CD14-positive monocyte (primary cell): ENCODE measurements around the gene DHX29. TPM values are rescaled to one million over a fixed set of nuclear protein-coding genes. Genes with fewer than 3 reads are reported as not detected.
"Not testable (repeated sequence)": the region's sequence is repeated elsewhere in the genome, so short reads cannot be mapped to it uniquely, and the experiment has no call there.

Experiments
- DNase-seq, 3 donors: peaks; one replicate each; pipeline ENCODE4 v3.0.0-alpha.2; 2011 to 2022
- H2AFZ ChIP-seq: 2 replicates; pipeline ENCODE4 v1.6.0; 2012; ENCODE audit warnings: mild to moderate bottlenecking, low read depth, low read length, inconsistent platforms; ENCODE audit not compliant: insufficient read depth, poor library complexity, severe bottlenecking
- H3K27ac ChIP-seq, 2 donors: 1 replicate in 1 of 2; 2 replicates in 1 of 2; pipeline ENCODE4 v1.5.1; 2012 to 2013; ENCODE audit warnings: low read length in 2 of 2, control low read depth in 1 of 2, inconsistent platforms in 1 of 2, low read depth in 1 of 2, mild to moderate bottlenecking in 1 of 2
- H3K27me3 ChIP-seq, 2 donors: one replicate each; pipeline versions ENCODE4 v1.6.0 to v1.6.1; 2011 to 2013; ENCODE audit warnings: low read length in 2 of 2; ENCODE audit not compliant: control insufficient read depth in 2 of 2, insufficient read depth in 2 of 2
- H3K36me3 ChIP-seq, 2 donors: replicated peaks in 1 of 2; 1 replicate in 1 of 2; 2 replicates in 1 of 2; pipeline versions ENCODE4 v1.5.1 to v1.6.1; 2012 to 2013; ENCODE audit warnings: low read length in 2 of 2, control low read depth in 1 of 2, inconsistent platforms in 1 of 2, mild to moderate bottlenecking in 1 of 2; ENCODE audit not compliant: insufficient read depth in 2 of 2, control insufficient read depth in 1 of 2
- H3K4me1 ChIP-seq, 2 donors: 1 replicate in 1 of 2; 2 replicates in 1 of 2; pipeline versions ENCODE4 v1.5.1 to v1.6.1; 2012 to 2013; ENCODE audit warnings: low read length in 2 of 2, control low read depth in 1 of 2, inconsistent platforms in 1 of 2, mild to moderate bottlenecking in 1 of 2, moderate library complexity in 1 of 2; ENCODE audit not compliant: insufficient read depth in 2 of 2, control insufficient read depth in 1 of 2
- H3K4me2 ChIP-seq: replicated peaks from 2 replicates; pipeline ENCODE3; 2012; ENCODE audit warnings: low read length, moderate library complexity, mild to moderate bottlenecking; ENCODE audit not compliant: poor library complexity, severe bottlenecking; ENCODE audit errors: extremely low read depth
- H3K4me3 ChIP-seq, 3 experiments: fragments of 200-600 bp in 1 of 3; sonication (generic) in 1 of 3; replicated peaks in 1 of 3; 1 replicate in 2 of 3; 2 replicates in 1 of 3; pipeline ENCODE4 v1.5.1; 2011 to 2013; ENCODE audit warnings: low read length in 3 of 3, mild to moderate bottlenecking in 3 of 3, control low read depth in 2 of 3, low read depth in 2 of 3, inconsistent platforms in 1 of 3, moderate library complexity in 1 of 3
- H3K79me2 ChIP-seq: 2 replicates; pipeline ENCODE4 v1.6.0; 2012; ENCODE audit warnings: mild to moderate bottlenecking, control low read depth, inconsistent platforms, low read length, moderate library complexity; ENCODE audit not compliant: insufficient read depth
- H3K9ac ChIP-seq: 2 replicates; pipeline ENCODE4 v1.6.0; 2017; ENCODE audit warnings: low read length, mild to moderate bottlenecking; ENCODE audit not compliant: insufficient read depth, poor library complexity, severe bottlenecking
- H3K9me3 ChIP-seq, 2 donors: replicated peaks in 1 of 2; 1 replicate in 1 of 2; 2 replicates in 1 of 2; pipeline versions ENCODE4 v1.5.1 to v1.6.1; 2012 to 2013; ENCODE audit warnings: low read length in 2 of 2, control low read depth in 1 of 2; ENCODE audit not compliant: control insufficient read depth in 1 of 2, insufficient read depth in 1 of 2
- H4K20me1 ChIP-seq: 2 replicates; pipeline ENCODE4 v1.6.0; 2012; ENCODE audit warnings: mild to moderate bottlenecking, low read length, control low read depth, moderate library complexity; ENCODE audit not compliant: insufficient read depth
- H3K27ac Mint-ChIP-seq, 7 donors: one replicate each; pipeline ENCODE4 v1.8.0; 2020; ENCODE audit warnings: mild to moderate bottlenecking in 7 of 7, mixed read lengths in 7 of 7, moderate library complexity in 6 of 7, inconsistent platforms in 2 of 7
- H3K27me3 Mint-ChIP-seq, 3 donors: one replicate each; pipeline ENCODE4 v1.8.0; 2021 to 2022; ENCODE audit warnings: low read depth in 3 of 3, mild to moderate bottlenecking in 3 of 3, mixed read lengths in 3 of 3, moderate library complexity in 3 of 3, inconsistent platforms in 1 of 3
- H3K36me3 Mint-ChIP-seq, 2 donors: one replicate each; pipeline ENCODE4 v1.8.0; 2020; ENCODE audit warnings: mixed read lengths in 2 of 2, inconsistent platforms in 1 of 2, mild to moderate bottlenecking in 1 of 2
- H3K4me1 Mint-ChIP-seq: one replicate; pipeline ENCODE4 v1.8.0; 2020; ENCODE audit warnings: mild to moderate bottlenecking, mixed read lengths
- H3K4me3 Mint-ChIP-seq, 2 donors: one replicate each; pipeline ENCODE4 v1.8.0; 2020; ENCODE audit warnings: mild to moderate bottlenecking in 2 of 2, mixed read lengths in 2 of 2, moderate library complexity in 1 of 2
- H3K9me3 Mint-ChIP-seq, 7 donors: one replicate each; pipeline ENCODE4 v1.8.0; 2020 to 2022; ENCODE audit warnings: mixed read lengths in 7 of 7, mild to moderate bottlenecking in 6 of 7, moderate library complexity in 6 of 7, inconsistent platforms in 2 of 7
- WGBS: methylation state at CpG from one replicate; pipeline ENCODE4 v1.1.5; 2013; ENCODE audit warnings: missing lambda C conversion rate; ENCODE audit not compliant: insufficient coverage; 5-methylcytosine and 5-hydroxymethylcytosine counted together
- intact Hi-C, 2 donors: fragments of 100-400 bp; cut with micrococcal nuclease; formaldehyde crosslinking; loops; one replicate each; pipeline versions ENCODE4 v1.15.0 to v1.15.1; 2023
- polyA plus RNA-seq, 3 donors: library from polyadenylated mRNA; depleted of rRNA in 1 of 3; unstranded in 2 of 3; stranded (reverse) in 1 of 3; fragments of 300-500 nt in 2 of 3; fragments of >200 nt in 1 of 3; fragmentation: Illumina TruSeq in 2 of 3; gene quantifications; 1 replicate in 2 of 3; 2 replicates in 1 of 3; pipeline ENCODE4 v1.2.3, GENCODE V29; 2012 to 2021
- TF ChIP-seq, protein P1 (sequence below): fragments of 200-600 bp; IDR thresholded peaks from one replicate; pipeline ENCODE4 v1.8.0; 2022; ENCODE audit warnings: antibody characterized with exemption, mild to moderate bottlenecking

Gene DHX29
- polyA plus RNA-seq, 3 donors, result 5.2 to 15.9 (median 9.7) TPM

DNA sequence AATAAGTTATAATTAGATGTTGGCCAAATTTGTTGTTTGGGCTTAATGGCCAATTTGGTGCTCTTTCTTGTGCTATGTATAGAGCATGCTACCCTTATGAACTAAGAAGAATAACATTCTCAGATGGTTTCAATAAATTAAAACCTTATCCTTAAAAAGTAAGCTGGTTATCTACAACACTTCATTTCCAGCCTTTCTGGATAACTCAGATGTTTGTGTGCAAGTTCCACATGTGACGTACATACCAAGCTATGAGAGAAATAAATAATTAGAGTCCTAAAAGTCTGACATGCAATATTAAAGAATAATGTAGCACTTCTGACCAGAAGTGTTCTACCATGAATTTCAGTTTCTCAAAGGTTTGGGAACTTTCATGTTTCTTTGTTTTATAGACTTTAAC is 12.0 kb upstream of the DHX29 start:
- peaks cover 13 to 23% of the 10 kb centered on the region in 2 donors for H3K36me3 ChIP-seq
- peaks cover 17% of the 10 kb centered on the region for H3K4me1 Mint-ChIP-seq
- no peak overlapping the region for H3K4me2 ChIP-seq
- peaks cover 21 to 30% of the 10 kb centered on the region in 2 donors for H3K36me3 Mint-ChIP-seq
- H3K9ac ChIP-seq, result no peak overlapping the region
- no peak overlapping the region for H3K4me3 ChIP-seq
- H3K27me3 Mint-ChIP-seq, result no peaks in the 10 kb centered on the region
- H3K4me3 Mint-ChIP-seq, result no peak overlapping the region
- TF ChIP-seq, protein P1, sequence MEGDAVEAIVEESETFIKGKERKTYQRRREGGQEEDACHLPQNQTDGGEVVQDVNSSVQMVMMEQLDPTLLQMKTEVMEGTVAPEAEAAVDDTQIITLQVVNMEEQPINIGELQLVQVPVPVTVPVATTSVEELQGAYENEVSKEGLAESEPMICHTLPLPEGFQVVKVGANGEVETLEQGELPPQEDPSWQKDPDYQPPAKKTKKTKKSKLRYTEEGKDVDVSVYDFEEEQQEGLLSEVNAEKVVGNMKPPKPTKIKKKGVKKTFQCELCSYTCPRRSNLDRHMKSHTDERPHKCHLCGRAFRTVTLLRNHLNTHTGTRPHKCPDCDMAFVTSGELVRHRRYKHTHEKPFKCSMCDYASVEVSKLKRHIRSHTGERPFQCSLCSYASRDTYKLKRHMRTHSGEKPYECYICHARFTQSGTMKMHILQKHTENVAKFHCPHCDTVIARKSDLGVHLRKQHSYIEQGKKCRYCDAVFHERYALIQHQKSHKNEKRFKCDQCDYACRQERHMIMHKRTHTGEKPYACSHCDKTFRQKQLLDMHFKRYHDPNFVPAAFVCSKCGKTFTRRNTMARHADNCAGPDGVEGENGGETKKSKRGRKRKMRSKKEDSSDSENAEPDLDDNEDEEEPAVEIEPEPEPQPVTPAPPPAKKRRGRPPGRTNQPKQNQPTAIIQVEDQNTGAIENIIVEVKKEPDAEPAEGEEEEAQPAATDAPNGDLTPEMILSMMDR, result no peak
- H2AFZ ChIP-seq, result no peak overlapping the region
- no peak for DNase-seq
- no peak overlapping the region for H3K27ac ChIP-seq
- H3K9me3 ChIP-seq, result no peaks in the 10 kb centered on the region
- intact Hi-C loops, result no loop called here
- peaks cover 0 to 8% (median 0%) of the 10 kb centered on the region in 7 donors for H3K9me3 Mint-ChIP-seq
- H4K20me1 ChIP-seq, result peaks cover 66% of the 10 kb centered on the region
- no CpG with 5 or more reads among the region's 1 CpG for WGBS
- no peaks in the 10 kb centered on the region for H3K27me3 ChIP-seq
- no peak overlapping the region for H3K27ac Mint-ChIP-seq
- H3K4me1 ChIP-seq, result peaks cover 1 to 6% of the 10 kb centered on the region in 2 donors
- peaks cover 83% of the 10 kb centered on the region for H3K79me2 ChIP-seq

DNA sequence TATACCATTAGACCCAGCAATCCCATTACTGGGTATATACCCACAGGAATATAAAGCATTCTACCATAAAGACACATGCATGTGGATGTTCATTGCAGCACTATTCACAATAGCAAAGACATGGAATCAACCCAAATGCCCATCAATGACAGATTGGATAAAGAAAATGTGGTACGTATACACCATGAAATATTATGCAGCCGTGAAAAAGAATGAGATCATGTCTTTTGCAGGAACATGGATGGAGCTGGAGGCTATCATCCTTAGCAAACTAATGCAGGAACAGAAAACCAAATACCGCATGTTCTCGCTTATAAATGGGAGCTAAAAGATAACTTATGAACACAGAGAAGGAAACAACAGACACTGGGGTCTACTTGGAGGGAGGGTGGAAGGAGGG is 10.7 kb upstream of the DHX29 start:
- H3K27me3 Mint-ChIP-seq, H3K27ac ChIP-seq, H2AFZ ChIP-seq, H3K9ac ChIP-seq, H3K9me3 ChIP-seq, H3K9me3 Mint-ChIP-seq, H3K4me2 ChIP-seq, H3K4me3 ChIP-seq, DNase-seq, intact Hi-C loops, H3K27me3 ChIP-seq, H3K4me3 Mint-ChIP-seq: not testable (repeated sequence)
- Mint-ChIP-seq H3K4me1 (peaks cover 26% of the 10 kb centered on the region), H3K36me3 (peaks cover 19 to 20% of the 10 kb centered on the region in 2 donors), H3K27ac (peak overlapping the region in 1 of 7 donors; percentile 26)
- H3K79me2 ChIP-seq, result peaks cover 96% of the 10 kb centered on the region
- peaks cover 77% of the 10 kb centered on the region for H4K20me1 ChIP-seq
- WGBS, result 80% methylated on average over 2 of the region's 4 CpGs
- H3K4me1 ChIP-seq, result peaks cover 6 to 11% of the 10 kb centered on the region in 2 donors
- peaks cover 8 to 14% of the 10 kb centered on the region in 2 donors for H3K36me3 ChIP-seq
